ENCODE results near the gene TDRD3.
A peak's percentile ranks its signal among the peaks of the same experiment; 100 is the strongest.

Gene TDRD3

GRCh38 chr13:60583911-60584753, 187.1 kb downstream of the TDRD3 start:
- TF ChIP-seq CTCF (IDR thresholded peaks at IDR 0.05) = no peak
- H3K4me3 ChIP-seq = no peak overlapping the region
- peak overlapping the region in 1 of 2 donors; percentile 5 for H3K27ac ChIP-seq
- no peak for DNase-seq (ENCODE audit: low spot score)

- no peak for TF ChIP-seq CTCF (IDR thresholded peaks at IDR 0.05)
- Histone ChIP-seq H3K4me3 (no peak overlapping the region), H3K27ac (no peak overlapping the region)
- DNase-seq (ENCODE audit: low spot score) = no peak
Observed at GRCh38 chr13:60584976-60585375, 188.0 kb downstream of the TDRD3 start.

- Histone ChIP-seq H3K4me3 (no peak overlapping the region), H3K27ac (no peak overlapping the region)
- DNase-seq (ENCODE audit: low spot score) = no peak
- TF ChIP-seq CTCF (IDR thresholded peaks at IDR 0.05) = no peak
Observed at GRCh38 chr13:60590800-60591747, 194.1 kb downstream of the TDRD3 start.

GRCh38 chr13:60603049-60603448, 206.0 kb downstream of the TDRD3 start:
- Histone ChIP-seq H3K27ac (no peak overlapping the region), H3K4me3 (no peak overlapping the region)
- DNase-seq (ENCODE audit: low spot score) = no peak
- TF ChIP-seq CTCF (IDR thresholded peaks at IDR 0.05) = no peak

- TF ChIP-seq CTCF (IDR thresholded peaks at IDR 0.05) = no peak
- Histone ChIP-seq H3K27ac (no peak overlapping the region), H3K4me3 (no peak overlapping the region)
- DNase-seq (ENCODE audit: low spot score) = no peak
Observed at GRCh38 chr13:60604058-60604457, 207.0 kb downstream of the TDRD3 start.

GRCh38 chr13:60608954-60609353, 211.9 kb downstream of the TDRD3 start:
- Histone ChIP-seq H3K4me3 (no peak overlapping the region), H3K27ac (no peak overlapping the region)
- TF ChIP-seq CTCF (IDR thresholded peaks at IDR 0.05) = no peak
- DNase-seq (ENCODE audit: low spot score) = no peak

Measured in coronary artery (tissue), 2 donors.